GM18951 (cell line): ENCODE measurements around the gene CASP10.

ENCODE experiments used
- POLR2A ChIP-seq: IDR thresholded peaks from 4 replicates; pipeline ENCODE4 v1.6.1; 2011; ENCODE audit warnings: mild to moderate bottlenecking; ENCODE audit not compliant: insufficient read length, insufficient read depth; ENCODE audit errors: extremely low read depth
- in situ Hi-C: fragments of 300-500 bp; cut with MboI; formaldehyde crosslinking; loops from one replicate; pipeline ENCODE4 v1.12.0; 2022; ENCODE audit warnings: low sequenced_read_pairs, mixed read lengths, inconsistent platforms; ENCODE audit not compliant: unreplicated experiment

The CASP10 gene

DNA sequence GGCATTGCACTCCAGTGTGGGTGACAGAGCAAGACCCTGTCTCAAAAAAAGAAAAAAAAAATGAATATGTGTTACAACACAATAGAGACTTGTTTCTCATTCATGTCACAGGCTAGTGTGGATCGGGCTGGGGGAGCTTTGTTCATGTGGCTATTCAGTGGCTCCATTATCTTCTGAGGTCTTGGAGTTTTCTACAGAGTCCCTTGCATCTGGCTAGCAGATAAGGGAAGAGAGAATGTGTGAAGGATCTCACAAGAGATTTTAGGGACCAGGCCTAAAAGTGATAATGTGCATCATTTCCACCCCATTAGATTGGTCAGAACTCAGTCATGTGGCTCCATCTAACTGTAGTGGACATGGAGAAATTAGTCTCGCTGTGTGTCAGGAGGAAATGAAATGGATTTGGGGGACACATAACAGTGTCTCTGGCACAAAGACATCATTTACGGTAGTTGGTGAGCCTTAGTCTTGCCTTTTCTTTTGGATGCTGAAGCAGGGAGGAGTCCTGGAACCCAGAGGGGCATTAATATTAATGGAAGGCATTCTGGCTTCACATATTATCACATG lies 32.4 kb upstream of the CASP10 start:
- in situ Hi-C loops, result no loop called here
- TF ChIP-seq POLR2A, result no peak

DNA sequence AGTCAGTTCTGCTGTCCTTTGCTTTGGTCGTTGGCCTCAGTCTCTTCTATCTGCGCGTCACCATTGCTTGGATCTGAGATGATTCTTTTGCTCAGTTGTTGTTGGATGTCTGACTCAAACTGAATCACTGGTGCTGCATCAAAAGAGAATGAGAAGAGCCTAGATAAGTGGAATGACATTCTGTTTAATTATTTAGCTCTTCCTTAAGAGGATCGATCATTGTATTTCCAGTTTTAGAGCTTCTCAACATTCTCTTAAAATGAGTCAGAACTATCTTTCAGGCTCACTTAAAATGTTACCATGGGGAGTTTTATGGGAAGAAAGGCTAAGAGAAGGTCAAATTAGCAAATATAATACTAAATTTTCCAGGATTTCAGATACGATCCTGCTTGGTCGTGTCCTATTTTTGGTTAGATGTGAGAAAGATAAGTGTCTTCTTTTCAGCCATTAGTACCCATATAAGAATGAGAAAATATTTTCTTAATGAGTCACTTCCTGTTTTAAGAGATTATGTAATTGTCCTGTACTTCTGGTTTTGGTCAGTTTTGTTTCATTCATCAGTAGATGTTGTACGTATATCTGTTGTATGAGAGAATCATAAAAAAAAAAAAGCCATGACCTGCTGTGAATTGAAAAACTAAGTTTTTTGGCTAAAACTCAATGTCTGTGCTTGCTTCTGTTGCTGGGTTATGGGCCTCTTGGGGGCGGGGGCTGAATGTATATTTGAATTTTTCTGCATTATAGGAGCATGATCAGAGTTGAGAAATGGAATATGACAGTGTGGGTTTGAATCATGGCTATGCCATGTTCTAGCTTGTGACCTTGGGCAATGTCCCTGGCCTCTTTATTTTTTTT lies 31.6 kb upstream of the CASP10 start:
- no peak for TF ChIP-seq POLR2A
- in situ Hi-C loops, result no loop called here

DNA sequence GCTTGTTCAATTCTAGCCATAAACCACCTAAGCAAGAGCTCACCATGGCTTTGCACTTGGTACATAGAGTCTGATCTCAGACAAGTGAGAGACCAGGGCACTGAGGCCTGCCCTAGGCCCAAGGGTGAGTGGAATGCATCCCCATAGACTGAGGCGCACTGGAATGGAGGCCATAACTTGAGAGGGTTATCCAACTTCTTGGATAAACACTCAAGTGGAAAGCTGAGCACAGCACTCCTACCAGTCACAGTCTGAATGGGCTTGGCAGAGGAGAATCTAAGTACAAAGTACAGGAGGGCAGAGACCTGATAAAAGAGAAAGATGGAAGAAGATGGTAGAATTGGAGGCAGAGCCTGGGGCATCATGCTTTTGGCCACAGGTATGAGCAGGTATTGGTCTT lies 30.4 kb upstream of the CASP10 start:
- no peak for TF ChIP-seq POLR2A
- in situ Hi-C loops, result no loop called here

DNA sequence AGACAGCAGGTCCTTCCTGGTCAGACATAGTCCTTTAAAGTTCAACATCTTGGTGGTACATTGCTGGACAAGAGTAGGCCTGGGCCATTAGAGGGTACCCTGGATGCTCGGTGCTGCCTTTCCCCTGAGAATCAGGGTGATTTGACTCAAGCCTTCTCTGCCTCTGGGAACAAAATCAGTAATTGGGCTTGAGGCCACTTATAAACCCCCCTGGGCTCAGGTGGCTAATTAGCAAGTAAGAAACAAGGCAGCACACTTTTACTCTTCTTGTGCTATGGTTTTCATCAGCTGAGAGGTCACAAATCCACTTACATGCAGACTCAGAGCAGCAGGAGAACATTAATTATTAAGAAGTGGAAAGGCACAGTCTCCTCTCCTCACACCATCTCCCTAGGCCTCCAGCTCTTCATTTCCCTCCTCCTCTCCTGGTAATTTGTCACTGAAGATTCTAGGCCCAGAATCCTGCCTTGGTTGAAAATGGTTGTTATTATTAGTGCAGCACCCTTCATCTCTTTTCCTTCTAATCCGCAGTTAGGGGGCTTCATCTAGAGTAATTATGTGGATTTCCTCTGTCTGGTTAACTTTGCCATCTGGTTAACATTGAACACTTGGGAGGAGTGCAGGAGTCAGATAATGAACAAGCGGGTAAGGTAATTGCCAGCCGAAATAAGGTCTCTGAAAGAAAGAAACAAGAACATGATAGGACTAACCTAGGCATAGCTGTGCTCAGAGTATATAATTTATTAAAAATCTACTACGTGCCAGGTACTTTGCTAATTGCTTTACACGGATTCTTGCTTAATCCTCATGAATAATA lies 29.7 kb upstream of the CASP10 start:
- no peak for TF ChIP-seq POLR2A
- in situ Hi-C loops, result no loop called here

DNA sequence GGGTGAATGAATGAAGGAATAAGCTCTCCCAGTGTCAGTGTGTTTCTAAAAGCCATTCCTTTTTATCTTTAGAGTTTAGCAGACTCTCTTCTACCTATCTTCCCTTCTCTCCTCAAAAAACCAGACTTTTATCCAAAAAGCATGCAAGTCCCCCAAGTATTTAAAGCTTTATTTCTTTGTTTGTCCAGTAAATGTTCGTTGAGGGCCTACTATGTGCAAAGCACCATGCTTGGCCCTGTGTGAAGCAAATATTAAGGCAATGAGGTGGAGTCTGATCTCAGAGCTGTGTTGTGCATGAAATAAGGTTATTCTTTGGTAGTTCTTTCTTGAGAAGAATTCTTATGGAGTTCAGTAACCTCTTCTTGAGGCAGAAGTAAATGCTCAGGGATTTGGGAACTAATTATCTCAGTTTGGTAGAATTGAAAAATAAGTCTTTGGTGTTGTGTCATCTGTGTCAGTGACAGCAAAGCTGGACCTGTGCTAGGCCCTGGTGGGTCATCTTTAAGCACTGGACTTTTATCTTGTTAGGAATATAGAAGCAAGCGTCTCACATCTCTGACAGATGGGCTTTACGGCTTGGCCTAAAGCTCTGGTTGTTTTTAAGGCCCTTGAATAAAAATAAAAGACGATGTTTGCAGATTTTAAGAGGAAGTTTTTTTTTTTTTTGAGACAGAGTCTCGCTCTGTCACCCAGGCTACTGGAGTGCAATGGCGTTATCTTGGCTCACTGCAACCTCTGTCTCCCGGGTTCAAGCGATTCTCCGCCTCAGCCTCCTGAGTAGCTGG lies 28.1 kb upstream of the CASP10 start:
- in situ Hi-C loops, result no loop called here
- TF ChIP-seq POLR2A, result no peak

DNA sequence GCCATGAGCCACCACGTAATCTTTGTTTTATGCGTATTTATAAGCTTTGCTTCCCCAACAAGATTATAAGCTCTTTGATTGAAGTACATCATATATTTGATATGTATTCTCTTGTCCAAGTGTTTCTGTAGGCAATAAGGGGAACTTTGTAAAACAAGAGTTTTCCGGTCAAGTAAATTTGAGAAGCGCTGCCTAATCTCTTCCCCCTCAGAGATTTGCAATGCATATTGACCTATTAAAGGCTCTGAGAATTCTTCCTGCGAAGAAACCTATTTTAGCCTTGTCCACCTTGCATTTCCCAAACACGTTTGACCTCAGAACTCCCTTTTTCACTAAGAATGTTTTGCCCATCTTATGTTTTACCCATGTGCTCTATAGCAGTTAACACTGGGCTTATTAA lies 26.9 kb upstream of the CASP10 start:
- no peak for TF ChIP-seq POLR2A
- in situ Hi-C loops, result no loop called here

DNA sequence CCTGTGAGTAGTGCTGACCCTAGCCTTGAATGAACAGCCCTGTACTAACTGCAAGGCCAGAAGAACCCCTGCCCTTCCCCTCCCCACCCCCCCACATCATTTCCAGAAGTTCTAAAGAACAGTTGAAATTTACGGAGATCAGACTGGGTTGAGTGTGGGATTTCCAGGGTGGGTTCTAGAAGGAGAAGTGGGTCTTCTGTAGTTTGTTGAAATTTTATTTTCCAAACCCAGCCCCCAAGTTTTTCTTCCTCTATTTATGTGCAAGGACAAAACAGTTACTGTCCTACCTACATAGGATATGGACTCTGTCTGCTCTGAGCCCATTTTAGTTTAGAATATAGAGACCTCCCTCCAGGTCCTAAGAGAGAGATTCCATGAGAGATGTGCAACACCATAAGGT lies 26.3 kb upstream of the CASP10 start:
- in situ Hi-C loops, result no loop called here
- no peak for TF ChIP-seq POLR2A

DNA sequence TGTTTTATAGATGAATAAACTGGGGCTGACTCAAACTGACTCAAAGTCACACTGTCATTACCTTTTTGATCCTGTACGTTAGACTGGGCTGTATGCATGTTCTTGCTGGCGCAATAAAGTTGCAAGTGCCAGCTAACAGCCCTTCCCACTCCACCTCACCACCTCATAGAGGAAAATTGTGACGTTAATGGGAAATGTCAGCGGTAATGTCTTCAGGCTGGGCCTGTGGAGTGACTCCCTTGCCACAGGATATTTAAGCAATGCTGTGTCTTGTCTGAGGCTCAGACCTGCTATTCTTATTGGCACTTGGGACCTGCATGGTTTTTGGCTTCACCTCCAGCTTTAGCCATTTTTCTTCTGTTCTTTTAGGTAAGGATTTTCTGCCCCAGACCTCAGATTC lies 25.2 kb upstream of the CASP10 start:
- no peak for TF ChIP-seq POLR2A
- in situ Hi-C loops, result no loop called here

DNA sequence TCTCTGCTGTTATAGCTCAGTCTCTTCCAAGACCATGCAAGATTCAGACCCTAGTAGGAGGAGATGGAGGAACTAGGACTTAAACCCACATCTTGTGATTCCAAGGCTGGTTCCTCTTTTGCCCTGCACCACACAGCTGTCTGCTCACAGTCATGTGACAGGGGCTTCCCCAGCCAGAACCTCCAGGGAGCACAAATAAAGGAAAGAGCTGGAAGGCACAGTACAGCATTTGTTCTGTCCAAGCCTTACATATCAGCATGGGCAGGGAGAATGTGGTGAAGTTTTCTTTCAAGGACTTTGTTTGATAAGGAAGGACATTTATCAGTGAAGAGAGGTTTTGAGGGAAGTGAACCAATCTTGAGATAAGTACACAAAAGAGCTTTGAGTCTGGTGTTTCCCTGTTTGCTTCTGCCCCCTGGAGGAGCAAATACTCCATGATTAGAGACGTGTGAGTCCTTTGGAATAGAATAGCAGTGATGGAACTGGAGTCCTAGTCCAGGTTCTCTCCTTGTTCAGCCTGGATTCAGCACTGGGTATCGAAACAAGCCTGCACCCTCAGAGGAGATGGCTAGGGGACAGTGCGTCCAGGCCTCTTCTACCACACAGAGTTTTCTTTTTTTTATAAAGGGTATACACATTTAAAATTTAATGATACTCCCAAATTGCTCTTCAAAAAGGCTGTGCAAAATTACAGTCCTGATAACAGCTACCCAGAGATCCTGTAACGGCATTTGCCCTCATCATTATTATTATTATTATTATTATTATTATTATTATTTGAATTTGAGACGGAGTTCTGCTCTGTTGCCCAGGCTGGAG lies 24.6 kb upstream of the CASP10 start:
- no peak for TF ChIP-seq POLR2A
- in situ Hi-C loops, result no loop called here

DNA sequence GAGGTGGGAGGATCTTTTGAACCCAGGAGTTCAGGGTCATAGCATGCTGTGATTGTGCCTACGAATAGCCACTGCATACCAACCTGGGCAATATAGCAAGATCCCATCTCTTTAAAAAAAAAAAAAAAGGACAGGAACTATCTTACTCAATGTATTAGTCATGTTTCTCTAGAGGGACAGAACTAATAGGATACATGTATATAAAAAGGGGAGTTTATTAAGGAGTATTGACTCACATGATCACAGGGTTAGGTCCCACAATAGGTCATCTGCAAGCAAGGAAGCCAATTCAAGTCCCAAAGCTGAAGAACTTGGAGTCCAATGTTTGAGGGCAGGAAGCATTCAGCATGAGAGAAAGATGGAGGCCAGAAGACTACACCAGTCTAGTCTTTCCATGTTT lies 18.8 kb upstream of the CASP10 start:
- no peak for TF ChIP-seq POLR2A
- in situ Hi-C loops, result no loop called here

DNA sequence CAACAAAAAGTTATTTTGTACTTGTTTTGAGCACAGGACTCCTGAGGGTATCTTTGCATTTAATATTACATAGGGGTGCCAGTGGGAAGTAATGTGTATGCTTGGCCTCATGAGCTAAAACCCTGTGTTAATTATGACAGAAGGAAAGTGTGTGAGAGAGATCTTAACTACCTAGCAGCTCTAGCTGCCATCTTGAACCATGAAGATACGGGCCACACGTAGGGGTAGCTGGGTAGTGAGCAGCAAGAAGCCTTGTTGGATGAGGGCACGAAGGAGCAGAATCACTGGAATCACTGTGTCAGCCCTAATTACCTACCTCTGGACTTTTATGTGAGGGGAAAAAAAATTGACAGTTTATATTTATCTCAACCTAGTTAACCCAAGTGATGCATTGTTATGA lies 15.4 kb upstream of the CASP10 start:
- in situ Hi-C loops, result loop anchor here (5.0 kb wide), 1 partner anchor 270 kb away; no protein-coding TSS in a partner anchor
- TF ChIP-seq POLR2A, result no peak

DNA sequence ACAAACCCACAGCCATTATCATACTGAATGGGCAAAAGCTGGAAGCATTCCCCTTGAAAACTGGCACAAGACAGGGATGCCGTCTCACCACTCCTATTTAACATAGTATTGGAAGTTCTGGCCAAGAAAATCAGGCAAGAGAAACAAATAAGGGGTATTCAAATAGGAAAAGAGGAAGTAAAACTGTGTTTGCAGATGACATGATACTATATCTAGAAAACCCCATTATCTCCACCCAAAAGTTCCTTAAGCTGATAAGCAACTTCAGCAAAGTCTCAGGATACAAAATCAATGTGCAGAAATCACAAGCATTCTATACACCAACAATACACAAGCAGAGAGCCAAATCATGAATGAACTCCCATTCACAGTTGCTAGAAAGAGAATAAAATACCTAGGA lies 14.4 kb upstream of the CASP10 start:
- in situ Hi-C loops, result loop anchor here (5.0 kb wide), 1 partner anchor 271 kb away; no protein-coding TSS in a partner anchor

DNA sequence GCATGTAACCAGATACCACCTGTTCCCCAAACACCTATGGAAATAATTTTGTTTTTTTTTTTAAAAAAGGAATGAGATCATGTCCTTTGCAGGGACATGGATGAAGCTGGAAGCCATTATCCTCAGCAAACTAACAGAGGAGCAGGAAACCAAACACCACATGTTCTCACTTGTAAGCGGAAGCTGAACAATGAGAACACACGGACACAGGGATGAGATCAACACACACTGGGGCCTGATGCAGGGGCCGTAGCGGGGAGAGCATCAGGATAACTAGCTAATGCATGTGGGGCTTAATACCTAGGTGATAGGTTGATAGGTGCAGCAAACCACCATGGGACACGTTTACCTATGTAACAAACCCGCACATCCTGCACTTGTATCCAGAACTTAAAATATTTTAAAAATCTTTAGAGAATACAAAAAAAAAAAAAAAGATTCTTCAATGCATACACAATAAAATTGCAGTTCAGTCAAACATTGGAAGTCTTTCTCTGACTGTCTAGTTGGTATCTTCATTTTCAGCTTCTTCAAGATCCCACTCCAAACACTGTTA lies 11.6 kb upstream of the CASP10 start:
- no peak for TF ChIP-seq POLR2A
- in situ Hi-C loops, result no loop called here
